NCI-H146 treated with DMSO at 0.1 percent for 48 hours (cell line): ENCODE measurements around the gene BCR.
A peak's percentile ranks its signal among the peaks of the same experiment; 100 is the strongest.

Experiments used
- DNase-seq: peaks from one replicate; lab custom pipeline; 2025; ENCODE audit not compliant: unreplicated experiment; lab: John Stamatoyannopoulos, UW

The BCR gene

DNA sequence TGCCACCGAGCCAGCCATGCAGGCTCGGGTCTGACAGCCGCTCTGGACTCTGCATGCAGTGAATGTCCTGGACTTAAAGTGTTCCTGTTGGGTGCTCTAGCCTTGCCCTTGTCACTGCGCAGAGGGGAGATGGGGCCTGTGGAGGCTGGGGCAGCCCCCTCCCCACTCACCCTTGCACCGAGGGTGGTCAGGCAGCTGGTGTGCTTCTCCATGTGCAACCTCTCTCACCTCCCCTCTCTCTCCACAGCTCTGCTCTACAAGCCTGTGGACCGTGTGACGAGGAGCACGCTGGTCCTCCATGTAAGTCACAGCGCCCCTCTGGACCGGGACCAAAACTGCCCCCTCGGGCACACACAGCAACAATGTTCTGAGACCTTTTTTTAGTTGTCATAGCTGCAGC is 92.5 kb downstream of the BCR start:
- DNase-seq = no peak

DNA sequence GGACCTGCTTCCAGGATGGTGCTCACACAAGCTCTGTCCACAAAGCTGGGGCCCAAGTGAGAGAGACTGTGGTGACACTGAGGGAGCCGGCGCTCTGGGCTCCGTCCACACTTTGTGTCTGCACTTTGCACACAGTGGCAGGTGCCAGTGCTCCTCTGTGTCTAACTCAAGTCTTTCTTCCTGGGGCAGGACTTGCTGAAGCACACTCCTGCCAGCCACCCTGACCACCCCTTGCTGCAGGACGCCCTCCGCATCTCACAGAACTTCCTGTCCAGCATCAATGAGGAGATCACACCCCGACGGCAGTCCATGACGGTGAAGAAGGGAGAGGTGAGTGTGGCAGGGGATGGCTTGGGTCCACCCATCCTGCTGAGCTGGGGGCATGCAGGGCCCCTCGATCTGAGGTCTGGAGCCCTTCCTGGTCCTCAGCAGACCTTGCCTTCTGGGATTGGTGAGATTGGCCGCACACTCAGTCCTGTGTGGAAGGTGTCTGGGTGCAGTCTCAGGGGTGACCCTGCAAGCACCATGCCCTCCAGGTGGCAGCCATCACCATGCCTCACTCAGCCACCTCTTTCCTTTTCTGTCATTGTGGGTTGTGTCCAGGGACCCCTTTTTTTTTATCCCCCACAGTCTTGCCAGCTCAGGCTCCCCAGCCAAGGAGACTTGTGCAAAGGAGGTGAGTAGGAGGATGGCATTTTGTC is 93.3 kb downstream of the BCR start:
- no peak for DNase-seq

DNA sequence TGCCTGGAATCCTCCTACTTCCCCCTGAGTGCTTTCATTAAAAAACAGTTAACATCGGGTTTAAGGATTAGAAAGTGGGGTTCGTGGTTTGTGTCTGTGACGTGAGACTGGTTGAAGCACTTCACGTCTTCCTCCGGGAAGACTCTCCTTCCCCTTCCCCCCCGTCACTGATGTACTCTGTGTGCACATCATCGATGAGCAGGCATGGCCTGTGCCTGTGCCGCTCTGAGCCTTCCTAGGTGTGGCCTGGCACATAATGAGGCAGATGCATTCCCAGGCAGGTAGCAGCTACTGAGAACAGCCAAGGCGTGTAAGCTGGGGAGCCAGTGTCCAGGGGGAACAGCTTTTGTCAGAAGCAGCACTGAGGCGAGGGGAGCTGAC is 93.8 kb downstream of the BCR start:
- no peak for DNase-seq

DNA sequence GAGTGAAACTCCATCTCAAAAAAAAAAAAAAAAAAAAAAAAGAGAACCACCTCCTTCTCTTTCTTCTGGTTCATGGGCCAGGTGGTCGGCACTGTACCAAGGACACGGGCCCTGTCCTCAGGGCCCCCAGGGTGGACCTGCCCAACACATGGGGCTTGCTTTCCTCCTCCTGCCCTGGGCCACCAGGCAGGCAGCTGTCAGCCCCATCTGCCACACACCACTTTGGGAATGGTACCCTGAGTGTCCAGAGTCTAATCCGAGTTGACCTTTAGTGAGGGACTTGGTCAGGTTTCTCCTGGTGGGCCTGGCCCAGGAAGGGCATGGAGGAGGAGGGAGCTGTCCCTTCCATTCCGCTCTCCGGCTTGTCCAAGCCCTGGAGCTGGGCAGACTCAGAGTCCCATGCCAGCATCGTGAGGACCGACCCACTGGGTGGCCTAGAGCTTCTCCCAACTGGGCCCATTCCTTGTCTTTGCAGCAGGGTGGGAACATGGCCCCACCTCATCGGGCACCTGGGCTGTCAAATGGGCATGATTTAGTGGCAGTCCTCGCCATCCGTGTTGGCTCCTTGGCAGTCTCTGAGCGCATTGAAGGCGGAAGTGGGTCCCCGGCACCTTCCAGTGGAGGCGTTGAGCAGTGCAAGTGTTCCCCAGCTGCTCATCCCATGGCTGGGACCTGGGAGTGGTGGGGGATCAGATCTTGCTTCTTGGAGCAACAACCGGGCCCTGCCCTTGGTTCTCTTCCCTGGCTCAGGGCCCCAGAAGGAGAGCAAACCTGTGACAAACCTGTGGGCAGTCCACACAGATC is 94.8 kb downstream of the BCR start:
- no peak for DNase-seq

DNA sequence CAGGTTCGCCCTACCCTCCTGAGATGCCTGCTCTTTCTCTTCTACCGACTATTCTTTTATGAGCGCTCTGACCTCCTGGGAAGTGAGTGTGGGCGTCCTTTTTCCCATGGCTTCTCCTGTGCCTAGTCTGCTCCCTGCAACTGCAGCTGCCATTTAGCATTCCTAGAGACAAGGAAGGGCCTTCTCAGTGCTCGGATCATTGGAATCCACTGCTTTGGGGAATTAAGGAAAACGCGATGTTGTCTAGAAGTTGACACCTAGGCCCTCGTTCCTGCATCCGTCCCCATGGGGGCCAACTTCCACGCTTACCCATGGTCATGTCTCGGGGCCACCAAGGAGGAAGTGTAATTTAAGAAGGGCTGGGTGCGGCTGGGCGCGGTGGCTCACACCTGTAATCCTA is 95.4 kb downstream of the BCR start:
- no peak for DNase-seq

DNA sequence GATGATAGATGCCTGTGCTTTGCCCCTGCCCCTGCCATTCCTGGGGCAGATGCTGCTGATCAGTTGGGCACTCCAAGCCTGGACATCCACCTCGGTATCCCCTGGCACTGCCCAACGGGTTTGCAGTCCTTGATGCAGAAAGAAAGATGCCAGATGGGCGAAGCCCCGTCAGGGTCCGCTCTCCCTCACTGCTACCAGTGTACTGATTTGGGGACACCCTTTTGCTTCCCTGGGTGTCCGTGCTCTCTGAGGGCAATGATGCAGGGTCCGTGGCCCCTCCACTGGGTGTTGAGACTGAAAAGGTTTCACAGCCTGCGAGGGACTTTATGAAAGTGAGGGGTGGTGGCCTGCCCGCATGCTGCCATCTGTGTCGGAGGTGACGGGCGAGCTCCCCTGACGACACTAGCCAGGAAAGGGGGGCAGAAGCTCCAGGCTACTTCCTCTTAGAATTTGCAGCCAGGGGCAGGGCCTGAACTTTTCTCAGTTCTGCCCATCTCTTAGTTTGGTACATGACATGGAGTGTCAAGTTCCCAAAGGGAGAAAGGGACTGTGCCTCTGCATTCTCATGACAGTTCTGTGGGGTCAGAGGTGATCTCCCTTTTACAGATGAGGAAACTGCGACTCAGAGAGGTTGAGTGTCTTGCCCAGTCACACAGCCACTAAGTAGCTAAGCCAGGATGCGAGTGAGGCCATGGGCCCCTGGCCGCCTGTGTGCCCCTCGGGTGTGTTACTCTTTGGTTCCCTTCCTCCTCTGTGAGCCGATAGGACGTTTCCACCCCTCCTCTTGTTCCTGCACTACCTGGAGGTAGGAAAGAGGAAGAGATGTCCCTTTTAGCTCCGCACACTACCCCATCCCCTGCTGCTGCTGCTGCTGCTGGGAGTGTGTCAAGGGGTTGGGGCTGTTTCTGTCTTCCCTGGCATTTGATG is 96.6 kb downstream of the BCR start:
- DNase-seq = no peak

DNA sequence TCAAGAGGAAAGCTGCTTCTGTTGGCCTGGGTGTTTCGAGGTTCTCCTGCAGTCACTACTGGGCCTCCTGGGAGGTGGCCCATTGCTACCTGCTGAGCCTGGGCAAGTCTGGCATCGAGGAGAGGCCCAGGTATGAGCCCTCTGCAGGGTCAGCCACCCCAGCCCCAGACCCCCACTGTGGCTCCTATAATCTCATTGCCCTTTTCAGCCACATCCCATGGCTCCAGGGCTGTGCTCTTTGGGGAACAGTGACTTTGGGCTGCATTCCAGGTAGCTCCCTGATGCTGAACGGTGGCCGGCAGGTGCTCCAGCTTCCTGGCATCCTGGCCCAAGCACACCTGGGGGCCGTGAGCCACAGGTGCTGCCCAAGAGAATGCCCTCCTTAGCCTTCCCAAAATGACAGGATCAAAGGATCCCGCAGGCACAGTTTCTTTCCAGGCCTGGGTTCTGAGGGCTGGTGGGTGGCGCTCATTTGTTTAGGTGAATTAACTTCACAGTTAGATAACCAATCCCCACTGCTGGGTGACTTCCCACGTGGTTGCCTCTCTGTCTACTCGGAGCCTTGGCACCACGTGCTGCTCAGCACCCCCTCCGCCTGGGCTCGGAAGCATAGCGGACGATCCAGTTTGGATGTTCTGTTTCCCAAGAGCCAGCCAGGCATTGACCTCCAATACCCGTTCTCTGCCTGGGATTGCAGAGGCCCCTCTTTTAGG is 97.4 kb downstream of the BCR start:
- DNase-seq = no peak

DNA sequence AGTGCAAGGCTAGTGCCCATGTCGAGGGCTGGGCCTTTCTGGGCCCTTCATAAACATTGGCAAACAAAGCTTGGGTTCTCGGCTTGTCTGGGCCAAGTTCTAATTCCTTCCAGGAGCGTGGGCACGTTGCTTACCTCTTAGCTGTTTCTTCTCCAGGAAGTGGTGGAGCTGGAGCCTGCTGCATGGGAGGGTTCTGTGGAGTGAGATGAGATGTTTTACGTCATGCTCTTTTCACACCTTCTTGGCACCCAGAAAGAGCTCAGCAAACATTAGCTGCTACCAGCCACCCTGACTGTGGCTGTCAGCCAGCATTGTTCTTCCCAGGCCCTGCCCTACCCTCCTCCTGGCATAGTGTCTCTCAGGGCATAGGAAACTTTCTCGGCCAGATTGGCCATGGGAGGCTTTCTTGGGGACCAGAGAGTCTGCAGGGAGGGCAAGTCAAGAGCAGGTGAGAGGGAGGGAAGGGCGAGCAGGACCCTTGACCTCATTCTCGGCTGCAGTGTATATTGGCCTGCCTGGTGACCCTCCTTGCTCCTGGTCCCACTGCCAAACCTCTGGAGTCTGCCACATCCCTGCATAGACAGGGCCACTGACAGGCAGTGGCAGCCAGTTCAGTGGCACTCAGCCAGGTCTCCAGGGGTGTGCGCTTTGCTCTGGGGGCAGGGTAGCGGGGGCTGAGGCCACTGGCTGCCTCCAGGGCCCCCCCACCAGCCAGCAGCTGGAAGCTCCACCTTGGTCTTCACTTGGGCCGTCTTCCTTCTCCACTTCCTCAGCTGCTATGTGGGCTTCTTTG is 98.8 kb downstream of the BCR start:
- no peak for DNase-seq

DNA sequence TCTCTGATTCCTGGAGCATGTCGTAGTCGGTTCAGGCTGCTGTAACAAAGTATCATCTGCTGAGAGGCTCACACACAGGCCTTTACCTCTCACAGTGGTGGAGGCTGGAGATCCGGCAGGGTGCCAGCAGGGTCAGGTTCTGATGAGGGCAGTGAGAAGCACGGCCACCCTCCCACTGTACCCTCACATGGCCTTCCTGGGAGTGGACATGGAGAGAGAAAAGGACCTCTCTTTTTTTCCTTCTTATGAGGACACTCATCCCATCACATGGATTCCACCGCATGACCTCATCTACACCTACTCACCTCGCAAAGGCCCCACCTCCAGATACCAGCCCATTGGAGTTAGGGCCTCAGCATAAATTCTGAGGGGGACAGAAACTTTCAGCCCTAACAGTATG is 99.5 kb downstream of the BCR start:
- no peak for DNase-seq

DNA sequence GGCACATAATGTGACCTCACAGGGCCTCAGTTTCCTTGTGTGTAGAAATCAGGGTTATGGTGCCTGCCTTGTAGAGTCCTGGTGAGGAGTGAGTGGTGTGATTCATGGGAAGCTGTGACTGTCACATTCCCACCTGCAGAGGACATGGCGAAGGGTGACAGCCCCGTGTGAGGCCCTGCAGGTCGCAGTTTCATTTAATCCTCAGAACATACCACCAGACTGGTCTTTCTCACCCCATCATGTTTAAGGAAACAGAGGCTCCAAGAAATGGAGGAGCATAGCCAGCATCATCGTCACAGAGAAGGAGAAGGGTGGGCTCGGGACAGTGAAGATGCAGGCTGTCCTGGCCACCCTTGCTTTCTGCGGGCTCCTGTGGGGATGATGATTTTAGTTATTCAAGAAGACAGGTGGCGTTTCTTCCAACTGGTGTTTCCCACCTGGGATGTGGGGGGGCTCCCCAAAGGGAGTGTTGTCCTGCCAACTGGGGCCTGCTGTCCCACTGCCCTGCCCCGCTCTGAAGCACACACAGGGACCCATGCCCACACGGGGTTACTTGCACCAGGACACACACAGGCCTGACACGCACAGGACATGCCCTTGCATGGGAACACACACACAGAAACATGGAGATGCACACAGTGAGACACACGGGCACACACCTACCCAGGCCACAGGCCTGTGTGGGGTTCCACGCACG is 100.2 kb downstream of the BCR start:
- no peak for DNase-seq

DNA sequence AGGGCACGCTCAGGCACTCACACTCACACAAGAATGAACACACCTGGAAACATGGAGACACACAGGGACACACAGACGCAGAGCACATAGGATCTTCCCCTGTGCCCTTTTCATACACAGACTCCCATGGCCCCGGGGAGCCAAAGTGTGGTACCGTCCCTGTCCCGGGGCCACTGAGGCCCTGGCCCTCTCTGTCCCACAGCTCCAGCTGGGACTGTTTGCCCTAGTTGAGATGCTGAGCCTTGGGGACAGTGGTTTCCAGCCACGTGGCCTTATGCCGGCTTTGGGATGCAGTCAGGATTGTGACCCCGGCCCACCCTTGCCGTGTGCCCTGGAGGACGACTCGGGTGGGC is 100.7 kb downstream of the BCR start:
- no peak for DNase-seq

DNA sequence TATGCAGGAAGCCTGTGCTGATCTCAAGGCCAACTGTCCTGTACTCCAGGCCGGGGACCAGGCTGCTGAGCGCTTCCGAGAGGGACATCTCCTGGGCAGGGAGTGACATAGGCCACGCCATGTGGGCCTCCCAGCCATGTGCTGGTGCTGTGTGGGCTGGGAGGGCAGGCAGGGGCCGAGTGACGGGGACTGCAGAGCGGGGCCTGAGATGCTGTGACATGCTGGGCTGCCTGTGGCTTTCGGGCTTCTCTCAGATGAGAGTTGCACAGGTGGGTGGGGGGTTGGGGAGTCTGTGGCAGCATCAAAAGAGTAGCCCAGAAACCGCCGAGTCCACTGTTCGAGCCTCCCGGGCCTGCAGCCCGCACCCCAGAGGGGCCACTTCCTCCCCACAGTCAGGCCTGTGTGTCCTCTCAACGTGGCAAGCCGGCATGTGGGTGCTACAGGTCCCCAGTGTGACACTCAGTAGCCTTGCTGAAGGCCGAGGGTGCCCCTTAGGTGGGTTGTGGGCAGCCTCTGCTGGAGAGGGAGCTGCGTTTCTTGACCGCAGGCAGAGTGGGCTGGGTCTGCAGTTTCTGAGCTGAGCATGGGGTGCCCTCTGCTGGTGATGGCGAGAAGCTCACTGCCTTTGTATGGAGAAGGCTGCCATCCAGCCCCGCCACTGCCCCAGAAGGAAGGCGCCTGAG is 101.2 kb downstream of the BCR start:
- DNase-seq = peak; percentile 0

DNA sequence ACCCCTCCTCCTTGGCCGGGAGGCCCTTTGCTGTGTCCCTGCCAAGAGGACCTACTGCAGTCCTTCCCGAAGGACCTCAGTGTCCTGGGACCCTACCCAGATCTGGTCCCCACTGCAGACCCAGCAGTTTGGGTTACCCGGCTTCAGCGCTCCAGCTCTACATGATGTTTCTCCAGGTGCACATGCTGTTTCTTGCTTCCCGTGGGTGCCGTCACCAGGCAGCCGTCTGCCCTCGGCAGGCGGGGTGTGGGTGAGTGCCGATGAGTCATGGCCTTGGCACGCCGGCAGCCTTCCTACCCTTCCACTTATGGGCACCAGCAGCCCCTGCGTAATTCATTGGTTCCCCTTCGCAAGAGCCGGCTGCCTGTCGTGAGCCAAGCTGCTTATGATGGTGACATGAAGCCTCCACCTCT is 101.8 kb downstream of the BCR start:
- DNase-seq = no peak

DNA sequence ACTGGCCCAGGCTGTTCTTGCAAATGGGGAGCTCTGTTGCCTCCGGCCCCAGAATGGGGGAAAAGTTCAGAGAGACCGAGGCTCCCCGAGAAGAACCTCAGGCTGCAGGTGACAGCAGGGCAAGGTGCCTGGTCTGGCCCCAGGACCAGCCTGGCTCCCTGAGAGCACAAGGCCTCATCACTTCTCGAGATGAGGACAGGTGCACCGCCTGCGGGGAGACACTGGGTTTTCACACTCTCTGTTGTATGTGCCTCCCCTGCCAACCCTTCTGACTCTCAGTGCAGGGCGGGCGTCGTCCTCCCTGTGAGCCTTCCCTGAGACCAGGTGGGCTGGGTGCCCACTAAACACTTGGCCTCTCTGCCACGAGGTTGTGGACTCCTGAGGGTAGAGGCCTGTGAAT is 102.2 kb downstream of the BCR start:
- no peak for DNase-seq

DNA sequence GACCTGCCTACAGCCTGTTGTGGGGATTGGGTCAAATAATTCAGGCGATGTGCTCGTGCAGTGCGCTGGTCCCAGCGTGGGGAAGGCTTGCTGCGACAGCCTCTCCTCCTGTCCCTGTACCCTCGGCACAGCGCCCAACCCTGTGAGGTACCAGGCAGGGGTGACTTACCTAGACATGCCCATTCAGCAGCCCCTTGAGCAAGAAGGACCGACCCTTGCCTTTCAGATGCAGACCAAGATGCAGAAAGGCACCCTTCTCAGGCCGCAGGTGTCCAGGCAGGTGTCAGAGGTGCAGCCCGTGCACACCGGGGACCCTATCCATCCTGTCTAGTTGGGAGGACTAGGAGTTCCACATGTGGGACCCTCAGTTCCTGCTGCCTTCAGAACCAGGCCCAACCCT is 102.7 kb downstream of the BCR start:
- no peak for DNase-seq

DNA sequence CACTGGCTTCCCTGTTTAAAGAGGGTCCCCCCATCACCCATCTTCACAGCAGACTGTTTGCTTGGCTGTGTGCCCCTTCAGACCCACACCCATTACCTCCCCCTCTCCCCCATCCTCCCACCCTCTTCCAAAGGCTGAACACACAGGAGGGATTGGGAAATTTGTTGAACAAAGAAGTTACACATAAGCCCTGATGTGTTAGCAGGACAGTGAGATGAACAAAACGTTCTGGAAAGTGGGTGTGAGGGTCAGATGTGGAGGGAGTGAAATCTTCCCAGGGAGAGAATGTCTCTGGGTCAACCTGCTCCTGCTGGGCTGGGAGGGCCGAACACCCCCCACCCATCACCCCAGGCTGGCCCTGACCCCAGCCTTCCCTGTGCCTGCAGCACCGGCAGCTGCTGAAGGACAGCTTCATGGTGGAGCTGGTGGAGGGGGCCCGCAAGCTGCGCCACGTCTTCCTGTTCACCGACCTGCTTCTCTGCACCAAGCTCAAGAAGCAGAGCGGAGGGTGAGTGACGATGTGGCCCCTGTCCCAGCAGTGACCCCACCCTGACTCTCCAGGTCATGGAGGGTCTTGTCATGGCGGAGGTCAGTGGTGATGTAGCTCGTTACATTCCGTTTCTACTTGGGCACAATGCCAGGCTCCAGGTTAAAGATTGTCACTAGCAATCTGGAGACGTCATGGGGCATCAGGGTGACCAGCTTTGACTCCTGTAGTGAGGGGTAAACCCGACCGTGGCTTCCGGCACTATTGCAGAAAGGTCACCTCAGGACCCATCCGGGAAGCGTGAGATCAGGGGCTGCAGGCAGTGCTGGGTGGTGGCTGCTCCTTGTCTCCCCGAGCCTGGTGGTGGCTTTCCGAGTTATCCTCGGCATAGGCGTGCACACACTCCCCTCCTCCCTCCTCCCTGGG is 103.5 kb downstream of the BCR start:
- DNase-seq = no peak

DNA sequence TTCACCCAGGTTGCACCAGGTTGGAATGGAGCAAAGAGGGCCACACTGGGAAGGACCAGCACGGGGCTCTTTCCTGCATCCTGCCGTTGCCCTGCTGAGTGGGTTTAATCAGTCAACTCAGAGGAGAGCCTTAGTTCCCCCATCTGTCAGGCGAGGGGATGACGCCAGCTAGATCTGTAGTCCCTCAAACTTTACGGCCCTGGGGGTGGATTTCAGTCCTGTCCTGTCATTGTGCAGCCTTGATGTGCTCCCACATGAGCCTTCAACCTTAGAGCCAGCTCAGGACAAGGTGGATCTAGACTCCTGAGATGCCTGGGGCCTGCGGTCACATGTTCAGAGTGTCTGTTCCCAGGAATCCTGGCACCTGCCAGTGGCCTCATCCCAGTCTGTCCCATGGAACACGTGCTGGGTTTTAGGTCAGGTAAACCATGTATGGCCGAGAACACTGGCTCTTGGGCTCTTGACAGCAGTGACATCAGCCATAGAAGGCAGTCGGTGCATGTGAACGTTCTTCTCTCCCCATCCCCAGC is 104.3 kb downstream of the BCR start:
- DNase-seq = no peak

DNA sequence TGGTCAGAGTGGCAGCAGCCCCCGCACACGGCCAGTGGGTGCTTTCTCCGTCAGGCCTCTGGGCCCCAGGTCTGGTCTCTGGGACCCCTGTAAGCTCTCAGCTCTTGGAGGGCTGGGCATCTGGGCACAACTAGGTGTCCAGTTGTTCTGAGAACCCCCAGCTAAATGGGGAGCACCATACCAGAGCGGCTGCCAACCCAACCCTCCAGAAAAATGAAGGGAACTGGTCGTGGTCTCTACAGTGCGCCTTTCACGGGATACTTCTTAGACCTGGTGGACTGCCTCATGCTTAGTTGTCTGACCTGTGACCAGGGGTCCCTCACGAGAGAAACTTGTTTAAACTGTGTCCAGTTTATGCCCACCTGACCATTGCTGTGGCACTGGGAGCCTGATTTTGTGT is 104.9 kb downstream of the BCR start:
- no peak for DNase-seq
